Measurements from ENCODE around the gene RNF167. TPM values are rescaled to one million over a fixed set of nuclear protein-coding genes. Genes with fewer than 3 reads are reported as not detected.

Gene RNF167
- total and polyA plus RNA-seq, 2 of the 13 experiments (the other 11 are each of a cell fraction or from before 2014, with no cell fraction given): 44.1 to 45.4 TPM

DNA sequence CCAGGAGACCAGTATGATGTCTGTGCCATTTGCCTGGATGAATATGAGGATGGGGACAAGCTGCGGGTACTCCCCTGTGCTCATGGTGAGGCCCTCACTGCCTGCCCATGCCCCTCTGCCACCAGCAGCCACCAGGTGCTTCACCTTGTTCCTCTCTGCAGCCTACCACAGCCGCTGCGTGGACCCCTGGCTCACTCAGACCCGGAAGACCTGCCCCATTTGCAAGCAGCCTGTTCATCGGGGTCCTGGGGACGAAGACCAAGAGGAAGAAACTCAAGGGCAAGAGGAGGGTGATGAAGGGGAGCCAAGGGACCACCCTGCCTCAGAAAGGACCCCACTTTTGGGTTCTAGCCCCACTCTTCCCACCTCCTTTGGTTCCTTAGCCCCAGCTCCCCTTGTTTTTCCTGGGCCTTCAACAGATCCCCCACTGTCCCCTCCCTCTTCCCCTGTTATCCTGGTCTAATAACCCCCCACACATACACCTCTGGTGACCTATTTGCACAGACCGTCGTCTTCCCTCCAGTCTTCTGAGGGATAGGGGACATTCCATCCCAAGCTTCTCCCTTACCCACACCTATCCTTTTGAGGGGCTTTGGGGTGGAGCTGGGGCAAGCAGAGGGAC is 4.6 kb downstream of the RNF167 start (continued):
- no peak for TF ChIP-seq ZBTB42 (CRISPR knock-in tag; IDR thresholded peaks at IDR 0.05)
- TF ChIP-seq, protein P1, sequence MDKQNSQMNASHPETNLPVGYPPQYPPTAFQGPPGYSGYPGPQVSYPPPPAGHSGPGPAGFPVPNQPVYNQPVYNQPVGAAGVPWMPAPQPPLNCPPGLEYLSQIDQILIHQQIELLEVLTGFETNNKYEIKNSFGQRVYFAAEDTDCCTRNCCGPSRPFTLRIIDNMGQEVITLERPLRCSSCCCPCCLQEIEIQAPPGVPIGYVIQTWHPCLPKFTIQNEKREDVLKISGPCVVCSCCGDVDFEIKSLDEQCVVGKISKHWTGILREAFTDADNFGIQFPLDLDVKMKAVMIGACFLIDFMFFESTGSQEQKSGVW (CRISPR knock-in tag; IDR thresholded peaks at IDR 0.05; ENCODE audit: borderline replicate concordance): no peak
- no peak for TF ChIP-seq ZBTB8A (CRISPR knock-in tag; IDR thresholded peaks at IDR 0.05; ENCODE audit: borderline replicate concordance, low read depth)
- no peak for TF ChIP-seq SP4 (CRISPR knock-in tag; IDR thresholded peaks at IDR 0.05)
- no peak for TF ChIP-seq HNRNPL (IDR thresholded peaks at IDR 0.05; ENCODE audit: low read depth, low read length)
- no peak for TF ChIP-seq TFDP2 (CRISPR knock-in tag; IDR thresholded peaks at IDR 0.05)
- no peak for TF ChIP-seq E2F2 (CRISPR knock-in tag; IDR thresholded peaks at IDR 0.05; ENCODE audit: borderline replicate concordance)
- TF ChIP-seq PCBP2 (optimal IDR thresholded peaks at IDR 0.05; ENCODE audit: low read depth, low read length, poor library complexity, severe bottlenecking): no peak
- no peak for TF ChIP-seq SNAPC4 (CRISPR knock-in tag; IDR thresholded peaks at IDR 0.05)
- TF ChIP-seq POLR2AphosphoS5 (IDR thresholded peaks at IDR 0.05; ENCODE audit: low read depth, low read length): peak; percentile 76
- TF ChIP-seq ZHX1 (CRISPR knock-in tag; IDR thresholded peaks at IDR 0.05; ENCODE audit: low read depth): no peak
- TF ChIP-seq PRPF4 (IDR thresholded peaks at IDR 0.05; ENCODE audit: low read depth, low read length, poor library complexity, severe bottlenecking): no peak
- TF ChIP-seq ZNF746 (CRISPR knock-in tag; IDR thresholded peaks at IDR 0.05): no peak
- TF ChIP-seq HHEX (CRISPR knock-in tag; IDR thresholded peaks at IDR 0.05): no peak
- no peak for TF ChIP-seq SKIL (CRISPR knock-in tag; IDR thresholded peaks at IDR 0.05; ENCODE audit: borderline replicate concordance)
- TF ChIP-seq SUZ12 (IDR thresholded peaks at IDR 0.05; ENCODE audit: low read depth, low read length): no peak

Data from HepG2 (cell line).